ENCODE results near the gene RPL37A.

- no peak for TF ChIP-seq EGR1 (IDR thresholded peaks at IDR 0.05; ENCODE audit: low read depth in 2 of 2)
- no peak for TF ChIP-seq CTCF (IDR thresholded peaks at IDR 0.05; ENCODE audit: low read depth, low read length, missing input control)
- TF ChIP-seq ATF3 (IDR thresholded peaks at IDR 0.05): no peak
- TF ChIP-seq ZBTB33 (IDR thresholded peaks at IDR 0.05): no peak
- TF ChIP-seq SP1 (IDR thresholded peaks at IDR 0.05): no peak
- TF ChIP-seq MAX (IDR thresholded peaks at IDR 0.05): no peak
- TF ChIP-seq REST (IDR thresholded peaks at IDR 0.05): no peak
- no peak for TF ChIP-seq TAF1 (conservative IDR thresholded peaks at IDR 0.05)
- no peak for TF ChIP-seq NR2F2 (IDR thresholded peaks at IDR 0.05)
- no peak for TF ChIP-seq JUND (IDR thresholded peaks at IDR 0.05)
- TF ChIP-seq RAD21 (IDR thresholded peaks at IDR 0.05): no peak
- TF ChIP-seq FOXA1 (IDR thresholded peaks at IDR 0.05): no peak
- TF ChIP-seq RXRA (IDR thresholded peaks at IDR 0.05): no peak
- no peak for TF ChIP-seq GABPA (IDR thresholded peaks at IDR 0.05 in 1 of 2, conservative IDR thresholded peaks at IDR 0.05 in 1 of 2)
Measured at GRCh38 chr2:216485745-216486144, 12.9 kb upstream of the RPL37A start.

Data from liver (tissue), 3 donors.